Measurements from ENCODE around the gene CMSS1. TPM values are rescaled to one million over a fixed set of nuclear protein-coding genes. Genes with fewer than 3 reads are reported as not detected.

The CMSS1 gene
- total and polyA plus RNA-seq, 12 donors, result 16.2 to 75.6 (median 33.0) TPM

DNA sequence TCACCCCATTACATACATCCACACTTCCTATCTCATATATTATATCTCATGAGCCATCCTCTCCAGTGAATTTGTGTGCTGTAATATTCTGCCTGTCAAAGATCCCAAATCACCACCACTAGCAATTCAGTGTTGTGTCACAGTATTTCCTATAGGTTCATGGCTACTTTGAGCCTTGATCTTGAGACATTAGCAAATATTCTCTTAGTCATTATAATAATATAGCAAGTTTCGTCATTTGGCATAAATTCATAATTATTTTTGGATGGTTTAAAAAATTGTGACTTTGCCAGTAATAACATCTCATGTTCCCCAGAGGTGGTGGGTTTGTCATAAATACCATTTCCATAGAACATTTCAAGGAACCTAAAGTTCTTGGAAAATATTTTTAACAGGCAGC, 47.7 kb downstream of the CMSS1 start:
- no peak for TF ChIP-seq POLR2A (IDR thresholded peaks at IDR 0.05)
- TF ChIP-seq, protein P1, sequence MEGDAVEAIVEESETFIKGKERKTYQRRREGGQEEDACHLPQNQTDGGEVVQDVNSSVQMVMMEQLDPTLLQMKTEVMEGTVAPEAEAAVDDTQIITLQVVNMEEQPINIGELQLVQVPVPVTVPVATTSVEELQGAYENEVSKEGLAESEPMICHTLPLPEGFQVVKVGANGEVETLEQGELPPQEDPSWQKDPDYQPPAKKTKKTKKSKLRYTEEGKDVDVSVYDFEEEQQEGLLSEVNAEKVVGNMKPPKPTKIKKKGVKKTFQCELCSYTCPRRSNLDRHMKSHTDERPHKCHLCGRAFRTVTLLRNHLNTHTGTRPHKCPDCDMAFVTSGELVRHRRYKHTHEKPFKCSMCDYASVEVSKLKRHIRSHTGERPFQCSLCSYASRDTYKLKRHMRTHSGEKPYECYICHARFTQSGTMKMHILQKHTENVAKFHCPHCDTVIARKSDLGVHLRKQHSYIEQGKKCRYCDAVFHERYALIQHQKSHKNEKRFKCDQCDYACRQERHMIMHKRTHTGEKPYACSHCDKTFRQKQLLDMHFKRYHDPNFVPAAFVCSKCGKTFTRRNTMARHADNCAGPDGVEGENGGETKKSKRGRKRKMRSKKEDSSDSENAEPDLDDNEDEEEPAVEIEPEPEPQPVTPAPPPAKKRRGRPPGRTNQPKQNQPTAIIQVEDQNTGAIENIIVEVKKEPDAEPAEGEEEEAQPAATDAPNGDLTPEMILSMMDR (IDR thresholded peaks at IDR 0.05), result no peak
- 67 to 87% (median 82%) methylated on average over 1 of the region's 1 CpG for WGBS, 4 donors
- Histone ChIP-seq H3K27ac (no peak overlapping the region), H3K9me3 (replicated peaks in 1 of 3) (no peaks in the 10 kb centered on the region), H3K4me1 (replicated peaks in 1 of 2) (peaks cover 3 to 44% of the 10 kb centered on the region in 2 donors), H3K27me3 (no peaks in the 10 kb centered on the region), H3K4me3 (no peak overlapping the region), H3K36me3 (replicated peaks in 1 of 2) (no peaks in the 10 kb centered on the region)
- intact Hi-C loops (cut with DNase I), result no loop called here
- DNase-seq, result no peak

DNA sequence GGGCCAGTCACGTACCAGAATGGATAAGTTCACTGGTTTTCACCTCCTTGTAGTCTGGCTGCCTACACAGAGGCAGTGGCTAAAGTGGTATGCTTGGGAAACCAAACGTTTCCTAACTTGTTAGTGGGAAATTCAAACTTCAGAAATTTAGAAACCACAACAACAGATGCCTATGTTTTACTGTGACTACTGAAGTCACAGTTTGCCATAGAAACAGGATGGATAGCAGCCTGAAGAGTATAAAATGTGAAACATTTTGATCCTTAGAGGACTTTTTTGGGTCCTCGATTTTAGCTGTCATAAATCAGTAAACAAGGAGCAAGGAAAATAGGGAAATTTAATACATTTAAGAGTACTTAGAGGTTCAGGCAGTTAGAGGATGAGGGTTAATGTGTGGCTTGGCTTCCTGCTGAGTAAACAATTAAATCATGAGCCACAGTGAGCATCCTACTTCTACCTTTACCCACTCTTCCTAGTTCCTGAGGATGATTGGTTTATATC, 48.6 kb downstream of the CMSS1 start:
- 47 to 64% (median 53%) methylated on average over 3 of the region's 3 CpGs for WGBS, 4 donors
- no peak for TF ChIP-seq POLR2A (IDR thresholded peaks at IDR 0.05)
- TF ChIP-seq, protein P1 (IDR thresholded peaks at IDR 0.05), result no peak
- no peaks in the 10 kb centered on the region for H3K36me3 ChIP-seq (replicated peaks in 1 of 2)
- no peak overlapping the region for H3K4me3 ChIP-seq
- H3K27me3 ChIP-seq, result no peaks in the 10 kb centered on the region
- intact Hi-C loops (cut with DNase I), result no loop called here
- no peak overlapping the region for H3K27ac ChIP-seq
- H3K9me3 ChIP-seq (replicated peaks in 1 of 3), result no peaks in the 10 kb centered on the region
- H3K4me1 ChIP-seq (replicated peaks in 1 of 2), result peaks cover under 1 to 51% of the 10 kb centered on the region in 2 donors
- no peak for DNase-seq

DNA sequence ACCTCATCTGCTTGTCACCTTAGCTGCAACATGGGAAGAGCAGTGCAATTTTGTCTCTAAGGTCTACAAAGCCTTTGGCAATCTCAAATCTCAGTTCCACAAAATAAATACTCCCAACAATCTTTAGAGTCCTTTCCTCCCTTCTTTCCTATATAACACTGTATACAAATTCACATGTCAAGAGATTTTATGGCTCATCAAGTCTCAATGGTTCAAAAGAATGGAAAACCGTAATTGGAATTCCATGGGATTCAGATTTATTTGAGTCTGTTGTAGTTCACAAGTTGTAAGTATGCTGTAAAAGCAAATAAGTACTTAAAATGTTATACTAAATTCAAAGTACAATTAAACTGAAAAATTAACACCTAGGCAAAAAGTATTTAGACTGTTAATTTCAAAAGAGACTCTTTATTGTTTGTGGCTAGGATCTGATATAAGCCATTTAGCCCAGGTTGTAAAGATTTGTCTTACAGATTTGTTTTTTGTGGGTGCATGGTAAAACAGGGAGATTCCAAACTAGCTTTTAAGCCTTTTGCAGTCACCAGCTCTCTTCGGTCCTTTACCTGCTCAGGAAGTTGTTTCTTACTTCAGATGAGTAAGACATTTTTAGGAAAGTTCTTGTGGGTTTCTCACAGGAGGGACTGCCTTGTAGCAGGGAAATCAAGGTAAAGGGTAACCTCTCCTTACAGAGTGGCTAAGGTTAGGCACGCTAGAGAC, 50.1 kb downstream of the CMSS1 start:
- intact Hi-C loops (cut with DNase I), result no loop called here
- TF ChIP-seq, protein P1 (IDR thresholded peaks at IDR 0.05), result no peak
- DNase-seq, result no peak
- H3K36me3 ChIP-seq (replicated peaks in 1 of 2), result no peaks in the 10 kb centered on the region
- H3K4me1 ChIP-seq (replicated peaks in 1 of 2), result peaks cover 14 to 57% of the 10 kb centered on the region in 2 donors
- H3K9me3 ChIP-seq (replicated peaks in 1 of 3), result no peaks in the 10 kb centered on the region
- H3K4me3 ChIP-seq, result no peak overlapping the region
- H3K27me3 ChIP-seq, result no peaks in the 10 kb centered on the region
- no peak overlapping the region for H3K27ac ChIP-seq
- 87 to 93% (median 91%) methylated on average over 3 of the region's 3 CpGs for WGBS, 4 donors

DNA sequence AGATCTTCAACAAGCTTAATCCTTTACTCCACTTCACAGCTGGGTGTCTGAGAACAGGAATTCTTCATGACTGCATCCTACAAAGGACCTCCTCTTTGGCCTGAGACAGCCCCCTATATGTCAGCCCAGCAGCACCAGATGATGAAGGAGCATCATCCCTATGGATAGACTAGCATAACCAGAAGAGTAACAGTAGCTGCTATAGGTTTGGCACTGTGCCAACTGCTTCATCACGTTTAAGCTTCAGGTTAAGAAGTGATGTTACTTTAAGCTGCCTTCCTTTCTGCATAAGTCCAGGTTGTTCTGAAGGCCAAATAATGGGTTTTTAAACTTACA, 50.6 kb downstream of the CMSS1 start:
- Histone ChIP-seq H3K4me3 (no peak overlapping the region), H3K27ac (no peak overlapping the region), H3K27me3 (no peaks in the 10 kb centered on the region), H3K36me3 (replicated peaks in 1 of 2) (no peaks in the 10 kb centered on the region), H3K4me1 (replicated peaks in 1 of 2) (peaks cover 17 to 63% of the 10 kb centered on the region in 2 donors), H3K9me3 (replicated peaks in 1 of 3) (no peaks in the 10 kb centered on the region)
- DNase-seq, result no peak
- TF ChIP-seq, protein P1 (IDR thresholded peaks at IDR 0.05), result no peak
- TF ChIP-seq POLR2A (IDR thresholded peaks at IDR 0.05), result no peak
- intact Hi-C loops (cut with DNase I), result no loop called here
- WGBS, 4 donors, result 0 to 7% (median 2%) methylated on average over 1 of the region's 1 CpG

Measured in adrenal gland (tissue), 12 donors.